BE2C (cell line): ENCODE data around the gene ZNF440. TPM values are rescaled to one million over a fixed set of nuclear protein-coding genes. Genes with fewer than 3 reads are reported as not detected.
A peak's percentile ranks its signal among the peaks of the same experiment; 100 is the strongest.
"Not testable (repeated sequence)": the region's sequence is repeated elsewhere in the genome, so short reads cannot be mapped to it uniquely, and the experiment has no call there.

ENCODE experiments used
- DNase-seq: peaks from one replicate; pipeline ENCODE4 v3.0.0-alpha.2; 2020
- H3K27me3 ChIP-seq: fragments of 250-450 bp; sonication (Bioruptor Pico); 2 replicates; pipeline ENCODE4 v1.5.1; 2020; ENCODE audit warnings: mild to moderate bottlenecking
- H3K36me3 ChIP-seq: fragments of 250-450 bp; sonication (Bioruptor Pico); 2 replicates; pipeline ENCODE4 v1.5.1; 2020; ENCODE audit warnings: mild to moderate bottlenecking
- H3K4me1 ChIP-seq: fragments of 250-450 bp; sonication (Bioruptor Pico); 2 replicates; pipeline ENCODE4 v1.5.1; 2020
- H3K4me3 ChIP-seq: 2 replicates; pipeline ENCODE4 v1.5.1; 2011; ENCODE audit warnings: low read depth, low read length
- H3K9me3 ChIP-seq: fragments of 250-450 bp; sonication (Bioruptor Pico); 2 replicates; pipeline ENCODE4 v1.5.1; 2020
- polyA plus RNA-seq: library from polyadenylated mRNA; unstranded; fragments of >200 nt; gene quantifications from one replicate; pipeline ENCODE4 v1.2.1, GENCODE V29; 2012; ENCODE audit warnings: low read depth, missing spikeins; ENCODE audit not compliant: insufficient read length, insufficient read depth
- TF ChIP-seq, protein P1 (sequence below): IDR thresholded peaks from 2 replicates; pipeline ENCODE4 v1.5.1; 2012; ENCODE audit warnings: mild to moderate bottlenecking, low read depth, low read length

Gene ZNF440
- polyA plus RNA-seq = 4.2 TPM

GRCh38 chr19:11814029-11814699 lies at the start of gene ZNF440:
Gene ZNF440 (plus strand): TSS chr19:11814273. CDS start chr19:11814448, 175 bp downstream.
- H3K4me3 ChIP-seq = peak within 1 kb of the TSS; percentile 94
- TF ChIP-seq, protein P1, sequence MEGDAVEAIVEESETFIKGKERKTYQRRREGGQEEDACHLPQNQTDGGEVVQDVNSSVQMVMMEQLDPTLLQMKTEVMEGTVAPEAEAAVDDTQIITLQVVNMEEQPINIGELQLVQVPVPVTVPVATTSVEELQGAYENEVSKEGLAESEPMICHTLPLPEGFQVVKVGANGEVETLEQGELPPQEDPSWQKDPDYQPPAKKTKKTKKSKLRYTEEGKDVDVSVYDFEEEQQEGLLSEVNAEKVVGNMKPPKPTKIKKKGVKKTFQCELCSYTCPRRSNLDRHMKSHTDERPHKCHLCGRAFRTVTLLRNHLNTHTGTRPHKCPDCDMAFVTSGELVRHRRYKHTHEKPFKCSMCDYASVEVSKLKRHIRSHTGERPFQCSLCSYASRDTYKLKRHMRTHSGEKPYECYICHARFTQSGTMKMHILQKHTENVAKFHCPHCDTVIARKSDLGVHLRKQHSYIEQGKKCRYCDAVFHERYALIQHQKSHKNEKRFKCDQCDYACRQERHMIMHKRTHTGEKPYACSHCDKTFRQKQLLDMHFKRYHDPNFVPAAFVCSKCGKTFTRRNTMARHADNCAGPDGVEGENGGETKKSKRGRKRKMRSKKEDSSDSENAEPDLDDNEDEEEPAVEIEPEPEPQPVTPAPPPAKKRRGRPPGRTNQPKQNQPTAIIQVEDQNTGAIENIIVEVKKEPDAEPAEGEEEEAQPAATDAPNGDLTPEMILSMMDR = no peak
- H3K4me1 ChIP-seq = no peaks in the 10 kb centered on the region
- H3K9me3 ChIP-seq = no peaks in the 10 kb centered on the region
- DNase-seq = peak; percentile 97
- no peaks in the 10 kb centered on the region for H3K27me3 ChIP-seq
- H3K36me3 ChIP-seq = peaks cover 3% of the 10 kb centered on the region

DNA sequence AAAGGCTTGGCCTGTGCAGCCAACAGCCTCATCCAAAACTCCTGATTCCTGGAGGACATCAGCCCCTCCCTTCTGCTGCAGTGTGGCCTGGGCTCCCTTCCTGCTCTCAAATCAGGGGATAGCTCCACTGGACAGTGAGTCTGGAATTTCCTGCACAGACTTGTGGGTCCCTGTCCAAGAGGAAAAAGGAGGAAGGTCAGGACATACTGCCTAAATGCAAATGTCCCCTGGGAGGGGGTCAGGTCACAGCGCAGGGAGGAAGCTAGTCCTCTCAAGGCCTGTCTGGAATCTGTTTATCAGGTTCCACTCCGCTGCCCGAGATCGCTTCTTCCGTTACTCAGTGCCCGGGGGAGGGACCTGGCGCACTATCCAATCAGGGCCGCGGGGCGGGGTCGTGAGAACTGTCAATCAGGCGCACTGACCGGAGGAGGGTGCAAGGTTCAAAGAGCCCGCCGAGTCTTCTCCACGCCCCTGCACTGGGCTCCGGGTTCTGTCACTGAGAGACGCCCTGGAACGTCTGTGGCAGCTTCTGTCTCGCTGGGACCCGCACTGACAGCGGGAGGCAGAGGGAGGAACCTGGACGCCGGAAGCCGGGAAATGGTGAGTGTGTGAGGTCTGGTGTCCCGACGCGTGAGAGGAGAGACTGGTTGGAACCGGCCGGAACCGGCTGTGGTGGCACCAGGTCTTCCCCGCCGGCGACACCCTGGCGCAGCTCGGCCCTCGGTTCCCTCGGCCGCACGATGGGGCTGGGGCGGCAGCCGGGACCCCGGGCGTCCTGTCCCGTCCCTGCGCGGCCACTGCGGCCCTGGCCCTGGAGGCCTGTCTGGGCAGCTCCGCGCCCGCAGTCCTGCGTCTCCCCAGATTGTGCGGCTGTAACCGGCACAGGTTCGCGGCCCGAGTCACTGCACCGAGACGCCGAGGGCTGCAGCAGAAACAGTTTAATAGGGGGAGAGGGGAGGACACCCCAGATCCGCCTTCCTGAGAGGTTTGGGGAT lies 47.2 kb upstream of the ZNF440 start, which contains the start of gene ZNF441:
TSS of gene ZNF441 (plus strand) at position 404 of the 995 bp plus-strand sequence. CDS start at position 598, 194 bp downstream.
- H3K9me3 ChIP-seq = no peaks in the 10 kb centered on the region; the same call in 1 of the 2 replicates
- H3K4me1 ChIP-seq = peaks cover 4% of the 10 kb centered on the region
- peak within 1 kb of the TSS; percentile 82 for H3K4me3 ChIP-seq
- no peaks in the 10 kb centered on the region for H3K27me3 ChIP-seq
- H3K36me3 ChIP-seq = no peaks in the 10 kb centered on the region
- TF ChIP-seq, protein P1 = no peak
- peak; percentile 99 for DNase-seq

DNA sequence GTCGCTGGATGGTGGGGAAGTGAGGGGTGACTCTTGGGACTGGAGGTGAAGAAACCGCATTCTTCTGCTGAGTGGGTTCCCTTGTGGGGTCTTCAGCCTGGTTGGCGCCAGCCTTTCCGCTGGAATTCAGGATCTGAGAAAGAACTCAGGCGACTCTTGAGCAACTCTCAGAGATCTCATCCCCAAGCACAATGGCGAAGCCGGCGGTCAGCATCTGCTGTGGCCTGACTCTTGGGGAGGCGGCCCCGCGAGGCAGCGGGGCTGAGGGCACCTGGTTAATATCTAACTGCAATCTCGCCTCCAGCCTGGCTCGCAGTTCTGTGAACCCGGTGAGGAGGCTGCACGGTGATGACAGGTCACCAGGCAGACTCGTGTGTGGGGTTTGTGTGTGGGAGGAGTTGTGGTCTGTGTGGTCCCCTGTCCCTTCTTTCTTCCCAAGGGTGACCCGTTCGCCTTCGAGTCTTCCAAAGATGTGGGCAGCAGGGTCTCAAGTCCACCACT lies 46.4 kb upstream of the ZNF440 start:
- Histone ChIP-seq H3K4me3 (peak overlapping the region; percentile 82), H3K4me1 (peaks cover 4% of the 10 kb centered on the region), H3K27me3 (no peaks in the 10 kb centered on the region), H3K36me3 (no peaks in the 10 kb centered on the region), H3K9me3 (no peaks in the 10 kb centered on the region; the same call in 1 of the 2 replicates)
- TF ChIP-seq, protein P1 = no peak
- DNase-seq = peak; percentile 46

DNA sequence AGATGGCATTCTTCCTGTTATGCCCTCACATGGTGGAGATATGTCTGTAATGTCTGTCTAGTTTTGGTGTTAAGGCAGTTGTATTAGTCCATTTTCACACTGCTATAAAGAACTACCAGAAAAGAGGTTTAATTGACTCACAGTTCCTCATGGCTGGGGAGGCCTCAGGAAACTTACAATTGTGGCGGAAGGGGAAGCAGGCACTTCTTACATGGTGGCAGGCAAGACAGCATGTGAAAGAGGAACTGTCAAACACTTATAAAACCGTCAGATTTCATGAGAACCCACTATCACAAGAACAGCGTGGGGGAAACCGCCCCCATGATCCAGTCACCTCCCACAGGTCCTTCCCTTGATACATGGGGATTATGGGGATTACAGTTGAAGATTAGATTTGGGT lies 44.1 kb upstream of the ZNF440 start:
- Histone ChIP-seq H3K36me3 (no peaks in the 10 kb centered on the region), H3K27me3 (no peaks in the 10 kb centered on the region), H3K9me3 (no peaks in the 10 kb centered on the region), H3K4me1 (peaks cover 4% of the 10 kb centered on the region), H3K4me3 (no peak overlapping the region)
- DNase-seq = no peak
- TF ChIP-seq, protein P1 = no peak

DNA sequence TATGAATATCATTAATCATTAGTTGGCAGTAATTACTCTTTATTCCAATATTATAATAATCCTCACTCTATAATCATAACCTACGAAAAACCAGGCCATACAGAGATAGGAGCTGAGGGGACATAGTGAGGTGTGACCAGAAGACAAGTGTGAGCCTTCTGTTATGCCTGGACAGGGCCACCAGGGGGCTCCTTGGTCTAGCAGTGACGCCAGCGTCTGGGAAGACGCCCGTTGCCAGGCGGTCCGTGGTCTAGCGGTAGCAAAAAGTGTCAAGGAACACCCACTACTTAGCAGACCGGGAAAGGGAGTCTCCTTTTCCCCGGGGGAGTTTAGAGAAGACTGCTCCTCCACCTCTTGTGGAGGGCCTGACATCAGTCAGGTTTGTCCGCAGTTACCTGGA lies 42.6 kb upstream of the ZNF440 start:
- DNase-seq, H3K4me3 ChIP-seq, H3K36me3 ChIP-seq, H3K4me1 ChIP-seq, H3K9me3 ChIP-seq, H3K27me3 ChIP-seq: not testable (repeated sequence)
- TF ChIP-seq, protein P1 = peak; percentile 12; the same call in 1 of the 2 replicates

DNA sequence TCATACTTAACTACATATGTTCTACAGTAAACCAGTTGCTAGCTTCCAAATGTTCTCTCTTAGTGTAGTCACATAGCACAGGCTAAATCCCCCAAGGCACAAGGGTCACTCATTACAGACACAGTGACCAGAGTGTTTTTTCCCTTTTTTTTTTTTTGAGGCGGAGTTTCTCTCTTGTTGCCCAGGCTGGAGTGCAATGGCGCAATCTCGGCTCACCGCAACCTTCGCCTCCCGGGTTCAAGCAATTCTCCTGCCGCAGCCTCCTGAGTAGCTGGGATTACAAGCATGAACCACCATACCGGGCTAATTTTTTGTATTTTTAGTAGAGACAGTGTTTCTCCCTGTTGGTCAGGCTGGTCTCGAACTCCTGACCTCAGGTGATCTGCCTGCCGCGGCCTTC lies 37.4 kb upstream of the ZNF440 start:
- H3K4me3 ChIP-seq = not testable (repeated sequence)
- peaks cover 28% of the 10 kb centered on the region for H3K36me3 ChIP-seq

More for the DNA sequence above, 37.4 kb upstream of the ZNF440 start:
- H3K9me3 ChIP-seq, H3K27me3 ChIP-seq, DNase-seq, H3K4me1 ChIP-seq: not testable (repeated sequence)
